SK-N-MC (cell line): ENCODE data around the gene HADHB.
"Not testable (repeated sequence)": the region's sequence is repeated elsewhere in the genome, so short reads cannot be mapped to it uniquely, and the experiment has no call there.

ENCODE experiments used
- DNase-seq: peaks from one replicate; pipeline ENCODE4 v3.0.0-alpha.2; 2011; ENCODE audit warnings: low read depth, low spot score
- H3K27ac ChIP-seq: fragments of 200-600 bp; sonication (generic); 2 replicates; pipeline ENCODE4 v1.5.1; 2016; ENCODE audit warnings: mixed run types
- H3K36me3 ChIP-seq: fragments of 200-600 bp; sonication (generic); 2 replicates; pipeline ENCODE4 v1.6.1; 2017; ENCODE audit warnings: antibody characterized with exemption, low read length, mixed read lengths; ENCODE audit not compliant: insufficient read depth
- H3K4me3 ChIP-seq: fragments of 200-600 bp; sonication (generic); 2 replicates; pipeline ENCODE4 v1.5.1; 2016
- H3K9ac ChIP-seq: fragments of 200-600 bp; sonication (generic); 2 replicates; pipeline ENCODE4 v1.8.0; 2017; ENCODE audit warnings: mixed run types, mixed read lengths; ENCODE audit not compliant: insufficient read length
- H3K9me3 ChIP-seq: fragments of 200-600 bp; sonication (generic); 2 replicates; pipeline ENCODE4 v1.6.1; 2017; ENCODE audit warnings: low read depth, mild to moderate bottlenecking, antibody characterized with exemption, low read length, moderate library complexity, mixed read lengths
- EZH2 ChIP-seq: fragments of 200-600 bp; sonication (generic); IDR thresholded peaks from one replicate; pipeline ENCODE4 v1.6.1; 2017; ENCODE audit warnings: antibody characterized with exemption
- FOXP2 ChIP-seq: optimal IDR thresholded peaks from 2 replicates; pipeline ENCODE3; 2011; ENCODE audit warnings: mild to moderate bottlenecking, moderate library complexity; ENCODE audit not compliant: insufficient read depth; ENCODE audit errors: extremely low read length, control extremely low read depth
- POLR2AphosphoS5 ChIP-seq: IDR thresholded peaks from 2 replicates; pipeline ENCODE4 v1.6.1; 2012; ENCODE audit warnings: mild to moderate bottlenecking, low read depth, low read length, borderline replicate concordance

The HADHB gene

GRCh38 chr2:26297061-26297460 lies 52.3 kb downstream of the HADHB start:
- Histone ChIP-seq H3K4me3 (no peak overlapping the region), H3K36me3 (no peaks in the 10 kb centered on the region), H3K9ac (no peak overlapping the region), H3K9me3 (no peaks in the 10 kb centered on the region), H3K27ac (no peak overlapping the region)
- no peak for DNase-seq
- TF ChIP-seq EZH2 = no peak
- TF ChIP-seq FOXP2 = no peak
- TF ChIP-seq POLR2AphosphoS5 = no peak

GRCh38 chr2:26298286-26298637 lies 53.5 kb downstream of the HADHB start:
- no peak overlapping the region for H3K9ac ChIP-seq
- H3K4me3 ChIP-seq = peak overlapping the region; percentile 61
- H3K9me3 ChIP-seq = no peaks in the 10 kb centered on the region
- H3K36me3 ChIP-seq = no peaks in the 10 kb centered on the region
- TF ChIP-seq POLR2AphosphoS5 (no peak), EZH2 (no peak), FOXP2 (no peak)
- DNase-seq = no peak
- H3K27ac ChIP-seq = no peak overlapping the region; the same call in 1 of the 2 replicates

- DNase-seq = no peak
- H3K27ac ChIP-seq = peak overlapping the region; percentile 67
- no peaks in the 10 kb centered on the region for H3K36me3 ChIP-seq
- peak overlapping the region; percentile 54 for H3K9ac ChIP-seq
- TF ChIP-seq POLR2AphosphoS5 = no peak
- no peak for TF ChIP-seq EZH2
- no peak for TF ChIP-seq FOXP2
- no peaks in the 10 kb centered on the region for H3K9me3 ChIP-seq
- H3K4me3 ChIP-seq = peak overlapping the region; percentile 61
These were observed 54.1 kb downstream of the HADHB start for GRCh38 chr2:26298638-26299393.

- H3K4me3 ChIP-seq = peak overlapping the region; percentile 61
- H3K36me3 ChIP-seq = no peaks in the 10 kb centered on the region
- H3K9me3 ChIP-seq = no peaks in the 10 kb centered on the region
- peak overlapping the region; percentile 67 for H3K27ac ChIP-seq
- TF ChIP-seq EZH2 = no peak
- TF ChIP-seq POLR2AphosphoS5 = no peak
- TF ChIP-seq FOXP2 = no peak
- no peak for DNase-seq
- peak overlapping the region; percentile 54 for H3K9ac ChIP-seq
These were observed 54.8 kb downstream of the HADHB start for GRCh38 chr2:26299471-26300101.

GRCh38 chr2:26300234-26300925 lies 55.6 kb downstream of the HADHB start:
- no peaks in the 10 kb centered on the region for H3K36me3 ChIP-seq
- DNase-seq = no peak
- no peaks in the 10 kb centered on the region for H3K9me3 ChIP-seq
- H3K9ac ChIP-seq = no peak overlapping the region
- TF ChIP-seq EZH2 (no peak), FOXP2 (no peak), POLR2AphosphoS5 (no peak)
- H3K4me3 ChIP-seq = no peak overlapping the region
- H3K27ac ChIP-seq = peak overlapping the region; percentile 53; the same call in 1 of the 2 replicates

- no peak for DNase-seq
- no peaks in the 10 kb centered on the region for H3K36me3 ChIP-seq
- H3K9me3 ChIP-seq = no peaks in the 10 kb centered on the region
- H3K4me3 ChIP-seq = no peak overlapping the region
- TF ChIP-seq EZH2 = no peak
- H3K27ac ChIP-seq = no peak overlapping the region
- no peak overlapping the region for H3K9ac ChIP-seq
These were observed 58.1 kb downstream of the HADHB start for GRCh38 chr2:26302846-26303245.

GRCh38 chr2:26305094-26305493 lies 60.4 kb downstream of the HADHB start:
- not testable (repeated sequence) for DNase-seq, H3K36me3 ChIP-seq, H3K27ac ChIP-seq, H3K4me3 ChIP-seq, H3K9ac ChIP-seq, H3K9me3 ChIP-seq

GRCh38 chr2:26305540-26305939 lies 60.8 kb downstream of the HADHB start:
- no peaks in the 10 kb centered on the region for H3K36me3 ChIP-seq
- no peak overlapping the region for H3K9ac ChIP-seq
- DNase-seq = no peak
- no peak for TF ChIP-seq FOXP2
- TF ChIP-seq POLR2AphosphoS5 = no peak
- no peak for TF ChIP-seq EZH2
- no peak overlapping the region for H3K4me3 ChIP-seq
- H3K27ac ChIP-seq = no peak overlapping the region
- H3K9me3 ChIP-seq = no peaks in the 10 kb centered on the region

GRCh38 chr2:26309921-26310320 lies 65.2 kb downstream of the HADHB start:
- Histone ChIP-seq H3K9me3 (no peaks in the 10 kb centered on the region), H3K4me3 (no peak overlapping the region), H3K36me3 (no peaks in the 10 kb centered on the region), H3K27ac (no peak overlapping the region), H3K9ac (no peak overlapping the region)
- no peak for DNase-seq
- TF ChIP-seq EZH2 (no peak), POLR2AphosphoS5 (no peak), FOXP2 (no peak)
